ENCODE results near the gene SYNGR1.

GRCh38 chr22:39419911-39420310 is 70.1 kb downstream of the SYNGR1 start:
- TF ChIP-seq POLR2A (IDR thresholded peaks at IDR 0.05; ENCODE audit: low read depth, low read length) (no peak), POLR2AphosphoS5 (IDR thresholded peaks at IDR 0.05; ENCODE audit: low read depth, low read length) (no peak), PAX5 (IDR thresholded peaks at IDR 0.05; ENCODE audit: insufficient read depth, low read length, severe bottlenecking) (no peak)
